ENCODE results near the gene AKAP13.

Gene AKAP13

DNA sequence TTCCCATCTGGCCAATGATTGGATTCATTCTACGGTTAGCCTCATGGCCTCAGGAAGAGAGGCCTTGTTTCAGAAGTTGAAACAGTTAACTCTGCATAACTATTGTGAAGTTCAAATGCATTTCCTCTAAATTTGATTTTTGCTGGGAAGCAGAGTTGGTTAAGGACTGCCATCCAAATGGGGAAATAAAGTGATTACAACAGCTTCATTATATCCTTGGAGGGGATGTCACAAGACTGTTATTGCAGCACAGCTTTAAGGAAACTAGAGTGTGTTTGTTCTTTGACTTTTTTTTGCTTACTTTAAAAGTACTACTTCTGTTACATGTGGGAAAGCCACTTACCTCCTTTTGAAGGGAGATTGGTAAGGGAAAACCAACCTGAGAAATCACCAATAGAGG, 164.8 kb downstream of the AKAP13 start (continued):
- TF ChIP-seq, protein P1, sequence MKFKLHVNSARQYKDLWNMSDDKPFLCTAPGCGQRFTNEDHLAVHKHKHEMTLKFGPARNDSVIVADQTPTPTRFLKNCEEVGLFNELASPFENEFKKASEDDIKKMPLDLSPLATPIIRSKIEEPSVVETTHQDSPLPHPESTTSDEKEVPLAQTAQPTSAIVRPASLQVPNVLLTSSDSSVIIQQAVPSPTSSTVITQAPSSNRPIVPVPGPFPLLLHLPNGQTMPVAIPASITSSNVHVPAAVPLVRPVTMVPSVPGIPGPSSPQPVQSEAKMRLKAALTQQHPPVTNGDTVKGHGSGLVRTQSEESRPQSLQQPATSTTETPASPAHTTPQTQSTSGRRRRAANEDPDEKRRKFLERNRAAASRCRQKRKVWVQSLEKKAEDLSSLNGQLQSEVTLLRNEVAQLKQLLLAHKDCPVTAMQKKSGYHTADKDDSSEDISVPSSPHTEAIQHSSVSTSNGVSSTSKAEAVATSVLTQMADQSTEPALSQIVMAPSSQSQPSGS (tag by site-specific recombination; IDR thresholded peaks at IDR 0.05; ENCODE audit: low read depth): no peak
- TF ChIP-seq ZFHX2 (tag by site-specific recombination; conservative IDR thresholded peaks at IDR 0.05) (no peak), ZNF423 (tag by site-specific recombination; IDR thresholded peaks at IDR 0.05) (no peak), ZBTB7A (tag by site-specific recombination; IDR thresholded peaks at IDR 0.05; ENCODE audit: low read depth) (no peak), ZNF621 (tag by site-specific recombination; IDR thresholded peaks at IDR 0.05) (no peak), ZNF433 (tag by site-specific recombination; IDR thresholded peaks at IDR 0.05; ENCODE audit: low read depth) (no peak), ZNF366 (tag by site-specific recombination; conservative IDR thresholded peaks at IDR 0.05) (no peak), ZNF112 (tag by site-specific recombination; IDR thresholded peaks at IDR 0.05) (no peak), ZNF211 (tag by site-specific recombination; IDR thresholded peaks at IDR 0.05; ENCODE audit: low read depth) (no peak), OSR2 (tag by site-specific recombination; IDR thresholded peaks at IDR 0.05) (no peak), ZNF664 (tag by site-specific recombination; IDR thresholded peaks at IDR 0.05) (no peak)
- TF ChIP-seq, protein P2, sequence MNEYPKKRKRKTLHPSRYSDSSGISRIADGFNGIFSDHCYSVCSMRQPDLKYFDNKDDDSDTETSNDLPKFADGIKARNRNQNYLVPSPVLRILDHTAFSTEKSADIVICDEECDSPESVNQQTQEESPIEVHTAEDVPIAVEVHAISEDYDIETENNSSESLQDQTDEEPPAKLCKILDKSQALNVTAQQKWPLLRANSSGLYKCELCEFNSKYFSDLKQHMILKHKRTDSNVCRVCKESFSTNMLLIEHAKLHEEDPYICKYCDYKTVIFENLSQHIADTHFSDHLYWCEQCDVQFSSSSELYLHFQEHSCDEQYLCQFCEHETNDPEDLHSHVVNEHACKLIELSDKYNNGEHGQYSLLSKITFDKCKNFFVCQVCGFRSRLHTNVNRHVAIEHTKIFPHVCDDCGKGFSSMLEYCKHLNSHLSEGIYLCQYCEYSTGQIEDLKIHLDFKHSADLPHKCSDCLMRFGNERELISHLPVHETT (tag by site-specific recombination; IDR thresholded peaks at IDR 0.05): no peak
- TF ChIP-seq, protein P3, sequence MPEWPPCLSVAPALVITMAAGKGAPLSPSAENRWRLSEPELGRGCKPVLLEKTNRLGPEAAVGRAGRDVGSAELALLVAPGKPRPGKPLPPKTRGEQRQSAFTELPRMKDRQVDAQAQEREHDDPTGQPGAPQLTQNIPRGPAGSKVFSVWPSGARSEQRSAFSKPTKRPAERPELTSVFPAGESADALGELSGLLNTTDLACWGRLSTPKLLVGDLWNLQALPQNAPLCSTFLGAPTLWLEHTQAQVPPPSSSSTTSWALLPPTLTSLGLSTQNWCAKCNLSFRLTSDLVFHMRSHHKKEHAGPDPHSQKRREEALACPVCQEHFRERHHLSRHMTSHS (tag by site-specific recombination; IDR thresholded peaks at IDR 0.05): no peak

DNA sequence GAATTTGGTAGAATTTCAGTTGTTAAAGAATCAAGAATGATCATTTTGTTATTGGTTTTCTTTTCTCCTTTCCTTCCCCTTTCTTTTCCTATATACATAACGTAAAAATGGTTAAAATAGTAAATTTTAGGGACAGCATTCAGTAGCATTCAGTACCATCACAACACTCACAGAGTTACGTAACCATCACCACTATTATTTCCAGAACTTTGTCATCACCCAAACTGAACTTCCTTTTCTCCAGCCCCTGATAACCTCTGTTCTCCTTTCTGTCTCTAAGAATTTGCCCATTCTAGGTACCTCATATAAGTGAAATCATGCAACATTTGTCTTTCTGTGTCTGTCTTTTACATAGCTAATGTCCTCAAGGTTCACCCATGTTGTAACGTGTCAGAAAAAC, 165.3 kb downstream of the AKAP13 start:
- ChIA-PET POLR2A (no interaction called here), CTCF (interaction anchor here (0.6 kb wide), 1 partner anchor 41 kb away, joined by 3 read pairs; no protein-coding TSS in a partner anchor)
- H3K4me3 ChIP-seq (ENCODE audit: low read depth, low read length): no peak overlapping the region
- peaks cover 27% of the 10 kb centered on the region for H3K4me1 ChIP-seq (ENCODE audit: control insufficient read depth, insufficient read depth, low read length)
- H3K36me3 ChIP-seq (ENCODE audit: control insufficient read depth in 2 of 2, insufficient read depth in 1 of 2, low read length in 2 of 2): peaks cover 0 to 8% of the 10 kb centered on the region in 2 experiments; a peak in 2 of 3 replicates
- no peak overlapping the region for H3K27ac ChIP-seq (ENCODE audit: extremely low read depth, low read depth, low read length)
- no peaks in the 10 kb centered on the region for H3K9me3 ChIP-seq (ENCODE audit: control insufficient read depth, insufficient read depth, low read depth, low read length)
- TF ChIP-seq KLF7 (tag by site-specific recombination; IDR thresholded peaks at IDR 0.05; ENCODE audit: borderline replicate concordance) (no peak), ZNF555 (tag by site-specific recombination; conservative IDR thresholded peaks at IDR 0.05) (no peak), KLF9 (tag by site-specific recombination; IDR thresholded peaks at IDR 0.05; ENCODE audit: low read depth) (no peak), ZNF658 (tag by site-specific recombination; IDR thresholded peaks at IDR 0.05) (no peak), ZNF623 (tag by site-specific recombination; IDR thresholded peaks at IDR 0.05) (no peak), ZNF768 (tag by site-specific recombination; IDR thresholded peaks at IDR 0.05) (no peak), ZNF184 (tag by site-specific recombination; IDR thresholded peaks at IDR 0.05) (no peak)
- TF ChIP-seq, protein P4, sequence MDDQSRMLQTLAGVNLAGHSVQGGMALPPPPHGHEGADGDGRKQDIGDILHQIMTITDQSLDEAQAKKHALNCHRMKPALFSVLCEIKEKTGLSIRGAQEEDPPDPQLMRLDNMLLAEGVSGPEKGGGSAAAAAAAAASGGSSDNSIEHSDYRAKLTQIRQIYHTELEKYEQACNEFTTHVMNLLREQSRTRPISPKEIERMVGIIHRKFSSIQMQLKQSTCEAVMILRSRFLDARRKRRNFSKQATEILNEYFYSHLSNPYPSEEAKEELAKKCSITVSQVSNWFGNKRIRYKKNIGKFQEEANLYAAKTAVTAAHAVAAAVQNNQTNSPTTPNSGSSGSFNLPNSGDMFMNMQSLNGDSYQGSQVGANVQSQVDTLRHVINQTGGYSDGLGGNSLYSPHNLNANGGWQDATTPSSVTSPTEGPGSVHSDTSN (CRISPR knock-in tag; IDR thresholded peaks at IDR 0.05): no peak
- TF ChIP-seq, protein P5, sequence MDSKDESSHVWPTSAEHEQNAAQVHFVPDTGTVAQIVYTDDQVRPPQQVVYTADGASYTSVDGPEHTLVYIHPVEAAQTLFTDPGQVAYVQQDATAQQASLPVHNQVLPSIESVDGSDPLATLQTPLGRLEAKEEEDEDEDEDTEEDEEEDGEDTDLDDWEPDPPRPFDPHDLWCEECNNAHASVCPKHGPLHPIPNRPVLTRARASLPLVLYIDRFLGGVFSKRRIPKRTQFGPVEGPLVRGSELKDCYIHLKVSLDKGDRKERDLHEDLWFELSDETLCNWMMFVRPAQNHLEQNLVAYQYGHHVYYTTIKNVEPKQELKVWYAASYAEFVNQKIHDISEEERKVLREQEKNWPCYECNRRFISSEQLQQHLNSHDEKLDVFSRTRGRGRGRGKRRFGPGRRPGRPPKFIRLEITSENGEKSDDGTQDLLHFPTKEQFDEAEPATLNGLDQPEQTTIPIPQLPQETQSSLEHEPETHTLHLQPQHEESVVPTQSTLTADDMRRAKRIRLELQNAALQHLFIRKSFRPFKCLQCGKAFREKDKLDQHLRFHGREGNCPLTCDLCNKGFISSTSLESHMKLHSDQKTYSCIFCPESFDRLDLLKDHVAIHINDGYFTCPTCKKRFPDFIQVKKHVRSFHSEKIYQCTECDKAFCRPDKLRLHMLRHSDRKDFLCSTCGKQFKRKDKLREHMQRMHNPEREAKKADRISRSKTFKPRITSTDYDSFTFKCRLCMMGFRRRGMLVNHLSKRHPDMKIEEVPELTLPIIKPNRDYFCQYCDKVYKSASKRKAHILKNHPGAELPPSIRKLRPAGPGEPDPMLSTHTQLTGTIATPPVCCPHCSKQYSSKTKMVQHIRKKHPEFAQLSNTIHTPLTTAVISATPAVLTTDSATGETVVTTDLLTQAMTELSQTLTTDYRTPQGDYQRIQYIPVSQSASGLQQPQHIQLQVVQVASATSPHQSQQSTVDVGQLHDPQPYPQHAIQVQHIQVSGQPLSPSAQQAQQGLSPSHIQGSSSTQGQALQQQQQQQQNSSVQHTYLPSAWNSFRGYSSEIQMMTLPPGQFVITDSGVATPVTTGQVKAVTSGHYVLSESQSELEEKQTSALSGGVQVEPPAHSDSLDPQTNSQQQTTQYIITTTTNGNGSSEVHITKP (tag by site-specific recombination; IDR thresholded peaks at IDR 0.05): no peak
- TF ChIP-seq, protein P6, sequence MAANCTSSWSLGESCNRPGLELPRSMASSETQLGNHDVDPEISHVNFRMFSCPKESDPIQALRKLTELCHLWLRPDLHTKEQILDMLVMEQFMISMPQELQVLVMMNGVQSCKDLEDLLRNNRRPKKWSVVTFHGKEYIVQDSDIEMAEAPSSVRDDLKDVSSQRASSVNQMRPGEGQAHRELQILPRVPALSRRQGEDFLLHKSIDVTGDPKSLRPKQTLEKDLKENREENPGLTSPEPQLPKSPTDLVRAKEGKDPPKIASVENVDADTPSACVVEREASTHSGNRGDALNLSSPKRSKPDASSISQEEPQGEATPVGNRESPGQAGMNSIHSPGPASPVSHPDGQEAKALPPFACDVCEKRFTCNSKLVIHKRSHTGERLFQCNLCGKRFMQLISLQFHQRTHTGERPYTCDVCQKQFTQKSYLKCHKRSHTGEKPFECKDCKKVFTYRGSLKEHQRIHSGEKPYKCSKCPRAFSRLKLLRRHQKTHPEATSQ (tag by site-specific recombination; IDR thresholded peaks at IDR 0.05): no peak
- TF ChIP-seq, protein P7, sequence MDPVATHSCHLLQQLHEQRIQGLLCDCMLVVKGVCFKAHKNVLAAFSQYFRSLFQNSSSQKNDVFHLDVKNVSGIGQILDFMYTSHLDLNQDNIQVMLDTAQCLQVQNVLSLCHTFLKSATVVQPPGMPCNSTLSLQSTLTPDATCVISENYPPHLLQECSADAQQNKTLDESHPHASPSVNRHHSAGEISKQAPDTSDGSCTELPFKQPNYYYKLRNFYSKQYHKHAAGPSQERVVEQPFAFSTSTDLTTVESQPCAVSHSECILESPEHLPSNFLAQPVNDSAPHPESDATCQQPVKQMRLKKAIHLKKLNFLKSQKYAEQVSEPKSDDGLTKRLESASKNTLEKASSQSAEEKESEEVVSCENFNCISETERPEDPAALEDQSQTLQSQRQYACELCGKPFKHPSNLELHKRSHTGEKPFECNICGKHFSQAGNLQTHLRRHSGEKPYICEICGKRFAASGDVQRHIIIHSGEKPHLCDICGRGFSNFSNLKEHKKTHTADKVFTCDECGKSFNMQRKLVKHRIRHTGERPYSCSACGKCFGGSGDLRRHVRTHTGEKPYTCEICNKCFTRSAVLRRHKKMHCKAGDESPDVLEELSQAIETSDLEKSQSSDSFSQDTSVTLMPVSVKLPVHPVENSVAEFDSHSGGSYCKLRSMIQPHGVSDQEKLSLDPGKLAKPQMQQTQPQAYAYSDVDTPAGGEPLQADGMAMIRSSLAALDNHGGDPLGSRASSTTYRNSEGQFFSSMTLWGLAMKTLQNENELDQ (tag by site-specific recombination; IDR thresholded peaks at IDR 0.05; ENCODE audit: low read depth): no peak

Measured in HEK293 (cell line).